HG02798 (cell line): Measurements from ENCODE around the gene DMXL1.

Source experiments
- ATAC-seq: cut with Tn5 transposase; IDR thresholded peaks from one replicate; pipeline ENCODE4 v1.9.1; 2021; ENCODE audit warnings: mild to moderate bottlenecking; ENCODE audit not compliant: unreplicated experiment, poor library complexity

The DMXL1 gene

DNA sequence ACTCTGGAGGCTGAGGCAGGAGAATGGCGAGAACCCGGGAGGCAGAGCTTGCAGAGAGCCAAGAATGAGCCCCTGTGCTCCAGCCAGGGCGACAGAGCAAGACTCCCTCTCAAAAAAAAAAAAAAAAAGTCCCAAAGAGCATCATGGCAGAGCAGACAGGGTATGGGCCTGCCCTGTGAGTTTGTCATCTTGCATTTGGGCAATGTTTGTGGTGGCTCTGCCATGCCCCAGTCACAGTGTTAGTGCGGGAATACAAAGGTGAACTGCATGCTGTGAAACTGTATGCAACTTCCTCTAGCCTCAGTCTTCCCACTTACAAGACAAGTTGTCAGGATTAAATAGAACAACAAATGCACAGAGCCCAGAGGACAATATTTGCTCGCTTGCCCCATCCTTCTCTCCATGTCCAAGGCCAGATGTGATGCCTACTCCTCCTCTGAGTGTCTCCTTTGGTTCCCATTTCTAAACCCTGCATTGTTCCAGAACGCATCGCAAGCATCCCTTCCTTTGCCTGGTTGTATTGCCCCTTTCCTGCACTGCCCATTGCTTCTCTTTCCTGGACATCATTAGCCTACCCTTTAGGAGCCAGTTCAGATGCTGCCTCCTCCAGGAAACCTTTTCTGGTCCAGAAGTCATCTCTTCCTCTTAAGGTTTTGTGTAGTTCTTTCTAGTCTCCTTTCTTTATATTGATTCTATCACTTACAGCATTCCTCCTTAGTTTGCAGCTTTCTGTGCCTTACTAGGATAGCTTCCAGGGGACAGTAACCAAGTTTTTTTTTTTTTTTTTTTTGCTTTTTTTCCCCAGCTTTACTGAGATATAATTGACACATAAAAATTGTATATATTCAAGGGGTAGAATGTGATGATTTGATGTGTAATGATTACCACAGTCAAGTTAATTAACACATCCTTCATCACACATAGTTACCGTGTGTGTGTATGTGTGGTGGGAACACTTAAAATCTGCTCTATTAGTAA is 215.9 kb downstream of the DMXL1 start:
- ATAC-seq = no peak

DNA sequence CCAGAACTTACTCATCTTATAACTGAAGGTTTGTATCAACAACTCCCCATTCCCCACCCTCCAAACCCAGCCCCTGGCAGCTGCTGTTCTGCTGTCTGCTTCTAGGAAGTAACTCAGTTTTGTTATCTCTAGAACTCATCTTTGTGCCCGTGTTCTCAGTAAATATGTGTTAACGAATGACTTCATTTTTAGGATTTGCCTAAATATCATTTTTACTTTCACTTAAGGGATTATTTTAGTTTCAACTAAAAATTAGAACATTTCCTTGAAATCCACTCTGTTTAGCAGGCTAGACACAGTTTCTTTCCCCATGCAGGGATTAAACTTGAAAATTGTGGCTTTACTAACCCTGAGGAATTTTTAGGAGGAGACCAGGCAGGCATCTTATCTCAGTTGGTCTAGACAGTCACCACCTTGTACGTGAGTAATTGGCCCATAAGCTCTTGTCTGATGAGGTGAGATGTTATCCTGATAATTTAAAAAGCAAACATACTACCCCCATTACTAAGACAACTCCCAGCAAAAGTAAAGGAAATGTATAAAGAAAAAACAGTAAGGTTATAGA is 216.7 kb downstream of the DMXL1 start:
- peak; percentile 33 for ATAC-seq

DNA sequence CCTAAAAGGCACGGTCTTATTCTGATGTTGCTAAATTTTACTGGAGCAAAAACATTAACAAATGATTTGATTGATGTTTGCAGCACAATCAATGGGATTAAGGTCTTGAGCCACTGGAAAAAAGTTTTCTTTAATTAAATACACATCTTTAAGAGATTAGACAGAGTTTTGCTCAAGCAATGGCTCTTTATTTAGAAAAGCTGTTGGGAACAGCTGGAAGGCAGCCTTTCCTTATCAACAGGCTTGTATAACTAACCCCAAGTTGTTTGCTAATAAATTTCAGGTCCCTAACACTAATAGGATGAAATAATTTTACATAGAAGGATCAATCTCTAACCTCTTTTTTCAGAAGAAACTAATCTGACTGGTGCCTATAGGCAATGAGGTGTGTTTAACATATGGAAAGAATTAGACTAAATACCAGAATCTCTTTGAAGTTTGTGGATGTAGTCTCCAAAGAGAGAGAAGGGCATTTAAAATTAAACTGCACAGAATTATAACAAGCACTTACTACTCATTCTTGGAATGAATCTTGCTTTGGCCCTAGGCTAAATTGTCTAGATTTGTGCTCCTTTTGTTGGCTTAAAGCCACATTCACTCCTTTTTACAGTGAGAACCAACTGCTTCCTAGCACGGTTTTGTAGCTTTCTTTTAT is 217.6 kb downstream of the DMXL1 start:
- ATAC-seq = no peak

DNA sequence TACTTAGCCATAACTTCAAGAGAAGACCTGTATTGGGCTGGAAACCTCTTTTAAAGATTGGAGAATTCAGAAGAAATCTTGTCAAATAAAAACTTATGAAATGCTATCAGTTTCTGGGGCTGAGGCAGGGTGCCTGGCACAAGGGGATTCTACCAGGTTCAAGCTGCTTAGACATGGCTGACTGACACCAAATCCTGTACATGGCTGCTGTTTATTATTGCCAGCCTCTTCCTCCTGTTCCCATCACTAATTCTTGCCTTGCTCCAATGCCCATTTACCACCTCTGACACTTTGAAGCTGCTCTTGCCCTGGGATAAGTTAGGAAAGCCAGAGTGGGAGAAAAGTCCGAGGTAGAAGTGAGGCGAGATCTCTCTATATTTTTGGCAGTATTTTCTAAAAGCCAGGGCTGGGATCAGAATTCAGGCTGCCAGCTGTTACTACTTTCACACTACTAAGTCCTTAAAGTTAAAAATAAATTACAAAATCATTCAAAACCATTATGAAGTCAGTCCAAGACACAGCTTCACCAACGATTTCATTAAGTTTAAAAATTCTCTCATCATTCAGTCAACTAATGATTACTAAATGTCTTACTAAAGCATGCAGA is 218.7 kb downstream of the DMXL1 start:
- no peak for ATAC-seq

DNA sequence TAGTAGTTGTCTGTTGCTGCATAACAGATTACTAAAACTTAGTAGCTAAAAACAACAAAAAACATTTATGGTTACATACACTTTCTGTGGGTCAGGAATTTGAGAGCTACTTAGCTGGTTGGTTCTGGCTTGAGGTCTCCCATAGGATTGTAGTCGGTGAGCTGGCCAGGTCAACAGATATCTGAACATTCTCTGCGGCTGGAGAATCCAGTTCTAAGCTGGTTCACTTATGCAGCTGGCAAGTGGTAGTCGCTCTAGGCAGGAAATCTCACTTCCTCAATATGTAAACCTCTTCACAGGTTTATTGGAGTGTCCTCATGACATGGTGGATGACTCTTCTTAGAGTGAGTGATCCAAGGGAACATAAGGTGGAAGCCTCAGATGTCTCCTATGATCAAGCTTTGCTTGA is 219.3 kb downstream of the DMXL1 start:
- peak; percentile 89 for ATAC-seq

DNA sequence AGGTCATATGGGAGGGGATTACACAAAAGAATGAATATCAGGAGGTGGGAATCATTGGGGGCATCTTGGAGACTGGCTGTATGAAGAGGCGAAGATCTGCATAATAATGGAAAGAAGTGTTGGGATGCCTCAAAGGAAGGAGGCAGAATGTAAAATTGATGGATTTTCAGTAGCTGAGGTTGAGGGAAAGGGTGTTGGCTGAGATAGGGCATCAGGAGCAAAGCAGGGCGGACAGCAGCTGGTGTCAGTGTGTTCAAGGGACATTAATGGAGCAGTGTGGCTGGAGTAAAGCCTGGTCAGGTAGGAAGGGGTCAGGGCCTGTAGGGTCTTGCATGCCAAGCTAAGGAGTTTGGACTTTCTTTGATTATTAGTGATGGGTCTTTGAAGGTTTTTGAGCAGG is 219.7 kb downstream of the DMXL1 start:
- no peak for ATAC-seq

DNA sequence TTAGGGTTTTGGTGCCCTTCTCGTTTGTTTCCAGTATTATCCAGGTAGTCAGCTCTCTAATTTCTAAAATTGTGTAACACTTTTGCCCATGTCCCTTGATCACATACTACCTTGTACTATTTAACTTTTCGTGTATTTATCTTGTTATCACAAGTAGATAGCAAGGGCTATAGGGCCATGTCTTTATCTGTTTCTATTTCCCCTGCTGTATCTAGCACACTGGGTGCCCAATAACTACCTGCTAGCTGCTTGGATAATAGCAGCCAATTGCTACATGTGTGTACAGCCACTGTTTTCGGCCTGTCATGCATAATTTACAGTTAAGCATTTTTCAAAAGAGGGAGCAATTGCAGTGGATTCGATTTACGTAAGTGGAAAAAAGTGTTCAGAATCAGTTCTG is 220.2 kb downstream of the DMXL1 start:
- no peak for ATAC-seq

DNA sequence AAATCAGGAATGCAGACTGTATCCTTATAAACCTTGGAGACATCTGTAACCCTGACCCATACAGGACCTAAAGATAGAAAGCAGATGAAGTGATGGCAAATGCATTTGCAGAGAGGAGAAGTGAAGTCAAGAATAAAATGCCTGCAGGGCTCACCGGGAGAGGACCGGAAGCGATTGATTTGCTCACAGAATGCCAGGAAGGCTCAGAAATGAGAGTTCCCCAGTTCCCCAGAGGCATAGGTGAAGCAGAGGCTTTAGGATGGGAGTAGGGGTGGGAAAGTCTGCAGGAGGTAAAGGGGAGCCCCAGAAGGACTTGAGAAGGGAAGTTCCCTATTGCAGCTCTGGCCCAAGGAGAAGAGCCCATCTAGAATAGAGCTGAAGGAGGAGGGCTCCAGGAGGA is 221.0 kb downstream of the DMXL1 start:
- ATAC-seq = no peak

DNA sequence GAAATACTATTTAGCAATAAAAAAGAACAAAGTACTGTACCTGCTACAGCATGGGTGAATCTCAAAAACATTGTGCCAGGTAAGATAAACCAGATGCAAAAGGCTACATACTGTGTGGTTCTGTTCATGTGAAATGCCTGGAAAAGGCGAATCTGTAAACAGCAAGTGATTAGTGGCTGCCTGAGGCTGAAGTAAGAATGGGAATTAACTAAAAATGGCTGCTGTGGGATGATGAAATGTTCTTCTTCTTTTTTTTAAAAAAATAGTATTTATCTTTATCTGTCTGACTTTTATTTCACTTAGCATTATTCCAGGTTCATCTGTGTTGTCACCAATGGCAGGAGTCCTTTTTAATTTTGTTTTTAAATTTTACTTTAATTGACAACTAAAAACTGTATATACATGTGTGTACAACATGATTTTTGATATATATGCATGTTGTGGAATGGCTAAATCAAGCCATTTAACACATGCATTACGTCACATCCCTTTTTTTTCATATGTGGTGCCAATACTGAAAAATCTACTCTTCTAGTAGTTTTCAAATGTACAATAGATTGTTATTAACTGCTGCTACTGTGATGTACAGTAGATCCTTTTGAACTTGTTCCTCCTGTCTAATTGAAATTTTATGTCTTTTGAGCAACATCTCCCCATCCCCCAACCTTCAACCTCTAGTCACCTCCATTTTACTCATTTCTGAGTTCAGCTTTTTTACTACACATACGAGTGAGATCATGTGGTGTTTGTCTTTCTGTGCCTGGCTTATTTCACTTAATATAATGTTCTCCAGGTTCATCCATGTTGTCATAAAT is 222.0 kb downstream of the DMXL1 start:
- no peak for ATAC-seq

DNA sequence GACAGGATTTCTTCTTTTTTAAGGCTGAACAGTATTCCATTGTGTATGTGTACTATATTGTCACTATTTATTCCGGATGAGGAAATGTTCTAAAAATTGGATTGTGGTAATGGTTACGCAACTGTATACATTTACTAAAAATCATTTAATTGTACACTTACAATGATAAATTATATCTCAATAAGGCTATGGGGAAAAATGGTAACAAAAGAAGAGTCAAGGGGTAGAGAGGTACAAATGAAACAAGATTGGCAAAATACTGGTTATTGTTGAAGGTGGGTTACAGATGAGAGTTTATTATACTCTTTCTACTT is 222.6 kb downstream of the DMXL1 start:
- ATAC-seq = no peak
